WTC11 (cell line): ENCODE results near the gene LRRC3B. TPM values are rescaled to one million over a fixed set of nuclear protein-coding genes. Genes with fewer than 3 reads are reported as not detected.
"Not testable (repeated sequence)": the region's sequence is repeated elsewhere in the genome, so short reads cannot be mapped to it uniquely, and the experiment has no call there.

Experiments
- ATAC-seq: fragments of 200-7000 bp; cut with Tn5 transposase; 2 replicates; pipeline ENCODE4 v1.10.0; 2021; ENCODE audit warnings: mild to moderate bottlenecking, moderate library complexity
- CTCF ChIA-PET: fragments of 300-600 bp; sonication (Branson Sonifier 250); formaldehyde crosslinking; loops from one replicate; lab custom pipeline; 2021; ENCODE audit warnings: antibody characterized with exemption; lab: Charles Lee
- POLR2A ChIA-PET: fragments of 350-600 bp; sonication (Branson Sonifier 250); formaldehyde crosslinking; loops from one replicate; lab custom pipeline; 2021; ENCODE audit warnings: antibody characterized with exemption; lab: Charles Lee
- DNase-seq: peaks from one replicate; pipeline ENCODE4 v3.0.0; 2021; ENCODE audit warnings: low spot score
- H3K27ac Mint-ChIP-seq: 2 replicates; pipeline ENCODE4 v1.8.0; 2021; ENCODE audit warnings: mixed read lengths
- H3K27me3 Mint-ChIP-seq: 2 replicates; pipeline ENCODE4 v1.8.0; 2021; ENCODE audit warnings: low read depth, mild to moderate bottlenecking, moderate library complexity, mixed read lengths
- H3K36me3 Mint-ChIP-seq: 2 replicates; pipeline ENCODE4 v1.8.0; 2021; ENCODE audit warnings: mixed read lengths
- H3K4me1 Mint-ChIP-seq: 2 replicates; pipeline ENCODE4 v1.8.0; 2022; ENCODE audit warnings: mixed read lengths
- H3K4me3 Mint-ChIP-seq: 2 replicates; pipeline ENCODE4 v1.8.0; 2021; ENCODE audit warnings: mild to moderate bottlenecking, moderate library complexity, mixed read lengths
- H3K9me3 Mint-ChIP-seq: 2 replicates; pipeline ENCODE4 v1.8.0; 2021; ENCODE audit warnings: mixed read lengths
- CDX4 ChIP-seq: fragments of 250-450 bp; sonication (Bioruptor Pico); IDR thresholded peaks from 2 replicates; pipeline ENCODE4 v1.9.0; 2021; ENCODE audit warnings: moderate library complexity, mild to moderate bottlenecking, inconsistent platforms, borderline replicate concordance
- EMX1 ChIP-seq: fragments of 250-450 bp; sonication (Bioruptor Pico); IDR thresholded peaks from 2 replicates; pipeline ENCODE4 v1.8.0; 2021; ENCODE audit warnings: mild to moderate bottlenecking
- ESRRA ChIP-seq: sonication (generic); formaldehyde crosslinking; IDR thresholded peaks from 2 replicates; pipeline ENCODE4 v1.8.1; 2022; ENCODE audit warnings: mild to moderate bottlenecking, missing genetic modification reagents, borderline replicate concordance
- FOXJ3 ChIP-seq: sonication (generic); formaldehyde crosslinking; IDR thresholded peaks from 2 replicates; pipeline ENCODE4 v1.9.0; 2021; ENCODE audit warnings: missing genetic modification reagents, mild to moderate bottlenecking, borderline replicate concordance
- FOXK1 ChIP-seq: sonication (generic); formaldehyde crosslinking; IDR thresholded peaks from 2 replicates; pipeline ENCODE4 v1.8.0; 2022; ENCODE audit warnings: mild to moderate bottlenecking, moderate library complexity, missing genetic modification reagents
- FOXP1 ChIP-seq: sonication (generic); formaldehyde crosslinking; IDR thresholded peaks from 2 replicates; pipeline ENCODE4 v1.8.0; 2022; ENCODE audit warnings: missing genetic modification reagents, mild to moderate bottlenecking, moderate library complexity, borderline replicate concordance
- IRF2 ChIP-seq: sonication (generic); formaldehyde crosslinking; IDR thresholded peaks from 2 replicates; pipeline ENCODE4 v1.8.0; 2022; ENCODE audit warnings: low read depth, missing genetic modification reagents, borderline replicate concordance
- NR3C1 ChIP-seq: sonication (generic); formaldehyde crosslinking; conservative IDR thresholded peaks from 2 replicates; pipeline ENCODE4 v1.8.1; 2023; ENCODE audit warnings: low read depth, mild to moderate bottlenecking, missing genetic modification reagents
- STAT6 ChIP-seq: sonication (generic); formaldehyde crosslinking; conservative IDR thresholded peaks from 2 replicates; pipeline ENCODE4 v1.8.1; 2023; ENCODE audit warnings: mild to moderate bottlenecking, low read depth, missing genetic modification reagents, moderate library complexity
- TEAD4 ChIP-seq: sonication (generic); formaldehyde crosslinking; IDR thresholded peaks from 2 replicates; pipeline ENCODE4 v1.8.0; 2022; ENCODE audit warnings: mild to moderate bottlenecking, missing genetic modification reagents
- USF1 ChIP-seq: sonication (generic); formaldehyde crosslinking; IDR thresholded peaks from 2 replicates; pipeline ENCODE4 v1.8.0; 2022; ENCODE audit warnings: mild to moderate bottlenecking, missing genetic modification reagents
- ZBTB21 ChIP-seq: sonication (generic); formaldehyde crosslinking; IDR thresholded peaks from 2 replicates; pipeline ENCODE4 v1.8.1; 2023; ENCODE audit warnings: mild to moderate bottlenecking, missing genetic modification reagents, borderline replicate concordance
- ZNF219 ChIP-seq: sonication (generic); formaldehyde crosslinking; IDR thresholded peaks from 2 replicates; pipeline ENCODE4 v1.8.0; 2023; ENCODE audit warnings: missing genetic modification reagents, mild to moderate bottlenecking, borderline replicate concordance
- ZNF317 ChIP-seq: sonication (generic); formaldehyde crosslinking; IDR thresholded peaks from 2 replicates; pipeline ENCODE4 v1.8.1; 2023; ENCODE audit warnings: low read depth, mild to moderate bottlenecking, moderate library complexity, missing genetic modification reagents, borderline replicate concordance
- ZNF396 ChIP-seq: fragments of 250-450 bp; sonication (Bioruptor Pico); IDR thresholded peaks from 2 replicates; pipeline ENCODE4 v1.8.0; 2021; ENCODE audit warnings: mild to moderate bottlenecking, moderate library complexity, borderline replicate concordance
- ZNF416 ChIP-seq: fragments of 250-450 bp; sonication (Bioruptor Pico); IDR thresholded peaks from 2 replicates; pipeline ENCODE4 v1.9.0; 2021; ENCODE audit warnings: mild to moderate bottlenecking, inconsistent platforms
- ZSCAN18 ChIP-seq: fragments of 250-450 bp; sonication (Bioruptor Pico); IDR thresholded peaks from 2 replicates; pipeline ENCODE4 v2.1.2; 2022; ENCODE audit warnings: mild to moderate bottlenecking, moderate library complexity
- total RNA-seq: library from RNA; stranded (reverse); gene quantifications from 3 replicates; pipeline ENCODE4 v1.2.3, GENCODE V29; 2021

Gene LRRC3B
- total RNA-seq, 1 experiment from 2014 or later, result 5.3 TPM

- no peak for TF ChIP-seq TEAD4 (CRISPR knock-in tag)
- TF ChIP-seq, all 79 proteins: peak for 0
Measured at GRCh38 chr3:26592451-26592850, 30.1 kb upstream of the LRRC3B start (continued).

- no peaks in the 10 kb centered on the region for H3K36me3 Mint-ChIP-seq
- no peaks in the 10 kb centered on the region for H3K27me3 Mint-ChIP-seq
- H3K9me3 Mint-ChIP-seq, result peaks cover 16% of the 10 kb centered on the region
- H3K4me3 Mint-ChIP-seq, result no peak overlapping the region
- POLR2A ChIA-PET, result no interaction called here
- ATAC-seq (no peak), DNase-seq (no peak)
- TF ChIP-seq USF1 (CRISPR knock-in tag) (no peak), ZNF317 (CRISPR knock-in tag) (no peak), ZNF416 (CRISPR knock-in tag) (no peak), ZNF219 (no peak), ESRRA (no peak), STAT6 (CRISPR knock-in tag) (no peak), ZBTB21 (no peak), EMX1 (no peak), FOXJ3 (CRISPR knock-in tag) (no peak), ZSCAN18 (CRISPR knock-in tag) (no peak), CDX4 (CRISPR knock-in tag) (no peak), IRF2 (CRISPR knock-in tag) (no peak), ZNF396 (CRISPR knock-in tag) (no peak), NR3C1 (CRISPR knock-in tag) (no peak), FOXK1 (CRISPR knock-in tag) (no peak), FOXP1 (CRISPR knock-in tag) (no peak)
- no peak overlapping the region for H3K27ac Mint-ChIP-seq
- no peaks in the 10 kb centered on the region for H3K4me1 Mint-ChIP-seq
- CTCF ChIA-PET, result no interaction called here
Measured at GRCh38 chr3:26596335-26596734, 26.2 kb upstream of the LRRC3B start.

- Mint-ChIP-seq H3K9me3 (peaks cover 65% of the 10 kb centered on the region), H3K36me3 (peaks cover 31% of the 10 kb centered on the region)
- ATAC-seq, H3K4me3 Mint-ChIP-seq, DNase-seq, POLR2A ChIA-PET, H3K4me1 Mint-ChIP-seq, CTCF ChIA-PET, H3K27ac Mint-ChIP-seq, H3K27me3 Mint-ChIP-seq: not testable (repeated sequence)
Measured at GRCh38 chr3:26603311-26603710, 19.3 kb upstream of the LRRC3B start.

- Mint-ChIP-seq H3K36me3 (peaks cover 31% of the 10 kb centered on the region), H3K9me3 (peaks cover 65% of the 10 kb centered on the region)
- CTCF ChIA-PET, ATAC-seq, H3K27me3 Mint-ChIP-seq, POLR2A ChIA-PET, H3K4me3 Mint-ChIP-seq, DNase-seq, H3K27ac Mint-ChIP-seq, H3K4me1 Mint-ChIP-seq: not testable (repeated sequence)
Measured at GRCh38 chr3:26603771-26604170, 18.8 kb upstream of the LRRC3B start.
